H9 (cell line): Measurements from ENCODE around the gene TAF11L13. TPM values are rescaled to one million over a fixed set of nuclear protein-coding genes. Genes with fewer than 3 reads are reported as not detected.
"Not testable (repeated sequence)": the region's sequence is repeated elsewhere in the genome, so short reads cannot be mapped to it uniquely, and the experiment has no call there.

Experiments used
- DNase-seq: peaks from one replicate; pipeline ENCODE4 v3.0.0-alpha.2; 2017
- H2AFZ ChIP-seq: one replicate; pipeline ENCODE4 v1.6.1; 2013; ENCODE audit warnings: mild to moderate bottlenecking, low read length, control low read depth, moderate library complexity
- H2AK5ac ChIP-seq: 2 replicates; pipeline ENCODE4 v1.6.1; 2013; ENCODE audit warnings: low read length, control low read depth, mixed read lengths; ENCODE audit not compliant: insufficient read length
- H2BK120ac ChIP-seq: one replicate; pipeline ENCODE4 v1.6.1; 2013; ENCODE audit warnings: low read depth, mild to moderate bottlenecking, low read length, control low read depth, inconsistent platforms; ENCODE audit not compliant: poor library complexity, severe bottlenecking
- H2BK12ac ChIP-seq: 2 replicates; pipeline ENCODE4 v1.6.1; 2013; ENCODE audit warnings: low read length, control low read depth, mixed read lengths, low read depth; ENCODE audit not compliant: insufficient read length
- H2BK15ac ChIP-seq: 2 replicates; pipeline ENCODE4 v1.6.1; 2013; ENCODE audit warnings: low read depth, low read length, control low read depth
- H2BK20ac ChIP-seq: one replicate; pipeline ENCODE4 v1.6.1; 2013; ENCODE audit warnings: low read depth, mild to moderate bottlenecking, low read length, control low read depth, inconsistent platforms; ENCODE audit not compliant: poor library complexity, severe bottlenecking
- H2BK5ac ChIP-seq: 2 replicates; pipeline ENCODE4 v1.6.1; 2013; ENCODE audit warnings: low read length, control low read depth, mixed read lengths; ENCODE audit not compliant: insufficient read length
- H3K14ac ChIP-seq: 2 replicates; pipeline ENCODE4 v1.6.1; 2013; ENCODE audit warnings: low read length, control low read depth; ENCODE audit not compliant: insufficient read depth
- H3K18ac ChIP-seq: 2 replicates; pipeline ENCODE4 v1.6.1; 2013; ENCODE audit warnings: low read depth, mild to moderate bottlenecking, mixed read lengths, low read length, control low read depth; ENCODE audit not compliant: insufficient read length
- H3K23ac ChIP-seq: 2 replicates; pipeline ENCODE4 v1.6.1; 2013; ENCODE audit warnings: low read length, control low read depth, mixed read lengths, low read depth; ENCODE audit not compliant: insufficient read length
- H3K23me2 ChIP-seq: 2 replicates; pipeline ENCODE4 v1.6.1; 2013; ENCODE audit warnings: low read depth, mild to moderate bottlenecking, mixed read lengths, low read length, control low read depth; ENCODE audit not compliant: insufficient read length, poor library complexity, severe bottlenecking
- H3K27ac ChIP-seq: 2 replicates; pipeline ENCODE4 v1.5.1; 2013; ENCODE audit warnings: low read length, control low read depth, mixed read lengths, low read depth; ENCODE audit not compliant: insufficient read length
- H3K27me3 ChIP-seq: 2 replicates; pipeline ENCODE4 v1.6.1; 2013; ENCODE audit warnings: low read length, control low read depth, inconsistent platforms; ENCODE audit not compliant: insufficient read depth
- H3K4ac ChIP-seq: 2 replicates; pipeline ENCODE4 v1.6.1; 2013; ENCODE audit warnings: low read depth, mild to moderate bottlenecking, control low read depth, inconsistent platforms, low read length, moderate library complexity
- H3K4me1 ChIP-seq: 2 replicates; pipeline ENCODE4 v1.6.1; 2013; ENCODE audit warnings: low read length, control low read depth, inconsistent platforms; ENCODE audit not compliant: insufficient read depth
- H3K4me2 ChIP-seq: 2 replicates; pipeline ENCODE4 v1.6.1; 2013; ENCODE audit warnings: low read length, control low read depth, mixed read lengths; ENCODE audit not compliant: insufficient read length, insufficient read depth
- H3K56ac ChIP-seq: 2 replicates; pipeline ENCODE4 v1.6.1; 2013; ENCODE audit warnings: low read depth, mild to moderate bottlenecking, mixed read lengths, low read length, control low read depth; ENCODE audit not compliant: insufficient read length
- H3K79me1 ChIP-seq: 2 replicates; pipeline ENCODE4 v1.6.1; 2013; ENCODE audit warnings: low read depth, mild to moderate bottlenecking, moderate library complexity, low read length, control low read depth, inconsistent platforms; ENCODE audit not compliant: insufficient read depth, poor library complexity, severe bottlenecking
- H3K79me2 ChIP-seq: 2 replicates; pipeline ENCODE4 v1.6.1; 2013; ENCODE audit warnings: low read length, control low read depth, inconsistent platforms; ENCODE audit not compliant: insufficient read depth
- H3K9ac ChIP-seq: 2 replicates; pipeline ENCODE4 v1.6.1; 2013; ENCODE audit warnings: low read length, control low read depth, mixed read lengths; ENCODE audit not compliant: insufficient read length; ENCODE audit errors: extremely low read depth
- H3K9me3 ChIP-seq: one replicate; pipeline ENCODE4 v1.6.1; 2013; ENCODE audit warnings: low read depth, low read length, inconsistent platforms; ENCODE audit not compliant: control insufficient read depth
- H3T11ph ChIP-seq: one replicate; pipeline ENCODE4 v1.6.1; 2013; ENCODE audit warnings: mild to moderate bottlenecking, low read length, control low read depth, inconsistent platforms
- H4K20me1 ChIP-seq: one replicate; pipeline ENCODE4 v1.6.1; 2013; ENCODE audit not compliant: control insufficient read depth, insufficient read length, insufficient read depth
- H4K5ac ChIP-seq: 2 replicates; pipeline ENCODE4 v1.6.1; 2013; ENCODE audit warnings: low read depth, mild to moderate bottlenecking, mixed read lengths, low read length, control low read depth; ENCODE audit not compliant: insufficient read length
- H4K8ac ChIP-seq: replicated peaks from 2 replicates; pipeline ENCODE4 v1.6.1; 2013; ENCODE audit warnings: low read length, control low read depth, mixed read lengths, low read depth; ENCODE audit not compliant: insufficient read length
- H4K91ac ChIP-seq: 2 replicates; pipeline ENCODE4 v1.6.1; 2013; ENCODE audit warnings: low read depth, mild to moderate bottlenecking, moderate library complexity, mixed read lengths, low read length, control low read depth; ENCODE audit not compliant: insufficient read length
- H3K27ac Mint-ChIP-seq, 3 experiments: 2 replicates in 2 of 3; 3 replicates in 1 of 3; pipeline ENCODE4 v1.8.0; 2020 to 2021; ENCODE audit warnings: mixed read lengths in 3 of 3, mild to moderate bottlenecking in 1 of 3, moderate library complexity in 1 of 3
- H3K27me3 Mint-ChIP-seq: 2 replicates; pipeline ENCODE4 v1.8.0; 2021; ENCODE audit warnings: low read depth, mild to moderate bottlenecking, moderate library complexity, mixed read lengths
- H3K36me3 Mint-ChIP-seq, 3 experiments: 2 replicates in 2 of 3; 3 replicates in 1 of 3; pipeline ENCODE4 v1.8.0; 2020 to 2021; ENCODE audit warnings: low read depth in 3 of 3, mixed read lengths in 3 of 3; ENCODE audit not compliant: insufficient read depth in 1 of 3
- H3K4me1 Mint-ChIP-seq, 2 experiments: 2 replicates each; pipeline ENCODE4 v1.8.0; 2020; ENCODE audit warnings: mixed read lengths in 2 of 2
- H3K4me3 Mint-ChIP-seq, 2 experiments: 2 replicates in 1 of 2; 3 replicates in 1 of 2; pipeline ENCODE4 v1.8.0; 2020 to 2021; ENCODE audit warnings: mild to moderate bottlenecking in 2 of 2, mixed read lengths in 2 of 2, moderate library complexity in 1 of 2
- H3K9me3 Mint-ChIP-seq, 2 experiments: 2 replicates in 1 of 2; 3 replicates in 1 of 2; pipeline ENCODE4 v1.8.0; 2020; ENCODE audit warnings: mild to moderate bottlenecking in 2 of 2, mixed read lengths in 2 of 2, moderate library complexity in 1 of 2
- WGBS: extraction: QIAGEN DNeasy Blood & Tissue Kit; methylation state at CpG from one replicate; pipeline ENCODE4 v1.1.7; 2013; ENCODE audit warnings: missing lambda C conversion rate, low lambda C conversion rate, mixed read lengths; ENCODE audit not compliant: insufficient read length; ENCODE audit errors: extremely low coverage; 5-methylcytosine and 5-hydroxymethylcytosine counted together
- total RNA-seq: library from RNA; stranded (reverse); gene quantifications from 2 replicates; pipeline ENCODE4 v1.2.1, GENCODE V29; 2021

TAF11L13 gene
- total RNA-seq, 1 experiment from 2014 or later, result not detected

DNA sequence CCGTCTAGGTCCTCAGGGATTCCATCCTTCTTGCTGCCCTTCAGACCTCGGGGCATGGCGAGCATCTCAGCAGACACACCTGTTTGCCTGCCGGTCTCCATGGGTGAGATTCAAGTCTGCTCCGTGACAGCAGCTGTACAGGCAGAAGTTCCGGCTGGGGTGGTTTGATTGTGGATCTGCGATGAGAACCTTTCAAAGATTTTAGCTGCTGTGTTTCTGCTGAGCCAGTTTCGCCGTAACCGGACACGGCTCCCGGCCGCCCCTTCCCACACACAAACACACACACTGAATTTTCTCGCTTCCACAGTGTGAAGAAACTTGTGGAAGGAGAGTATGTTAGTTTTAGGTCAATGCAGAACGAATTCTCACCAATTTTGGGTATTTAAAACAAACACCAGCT lies 34.2 kb upstream of the TAF11L13 start, which contains the start of gene TAF11L10:
Gene TAF11L10, minus strand, starts transcription at position 101 of the 400 bp plus-strand sequence.
- H2BK15ac ChIP-seq, H3K79me2 ChIP-seq, H3K56ac ChIP-seq, H3K4me2 ChIP-seq, H3K18ac ChIP-seq, H3K27ac Mint-ChIP-seq, H2BK120ac ChIP-seq, H3K79me1 ChIP-seq, H2AFZ ChIP-seq, H3K4me1 ChIP-seq, H2BK12ac ChIP-seq, H3K14ac ChIP-seq, H3K23me2 ChIP-seq, H2BK20ac ChIP-seq, H4K20me1 ChIP-seq, H2BK5ac ChIP-seq, H4K8ac ChIP-seq, H2AK5ac ChIP-seq, H3K4ac ChIP-seq, H4K91ac ChIP-seq, H3K9me3 Mint-ChIP-seq, H3K4me3 Mint-ChIP-seq, H3K23ac ChIP-seq, H3K27ac ChIP-seq, H3K4me1 Mint-ChIP-seq, H3K27me3 Mint-ChIP-seq, H4K5ac ChIP-seq, H3K36me3 Mint-ChIP-seq, H3K9me3 ChIP-seq, H3T11ph ChIP-seq, H3K9ac ChIP-seq, DNase-seq, H3K27me3 ChIP-seq: not testable (repeated sequence)
- WGBS, result no CpG with 5 or more reads among the region's 15 CpGs

DNA sequence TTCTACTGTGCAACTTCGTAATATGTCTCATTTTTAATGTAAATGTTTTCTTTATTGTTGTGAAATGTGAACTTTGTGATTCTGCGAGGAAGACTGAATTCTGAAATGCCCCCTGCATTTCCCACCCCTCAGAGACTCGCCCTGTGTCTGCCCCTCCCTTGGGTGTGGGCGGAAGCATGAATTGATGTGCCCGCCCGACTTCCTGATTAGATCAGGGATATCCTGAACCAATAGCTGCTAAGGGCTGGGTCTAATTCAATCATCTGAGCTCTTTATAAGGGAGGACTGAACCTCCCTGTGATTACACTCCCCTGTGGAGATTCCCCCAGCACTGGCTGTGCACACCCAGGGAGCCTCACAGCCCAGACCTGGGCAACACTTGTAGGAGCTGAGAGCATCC lies 28.0 kb upstream of the TAF11L13 start, which contains the start of gene TAF11L11:
Gene TAF11L11, plus strand, starts transcription at position 304 of the 400 bp plus-strand sequence.
- not testable (repeated sequence) for H2BK5ac ChIP-seq, H4K5ac ChIP-seq, H3K79me1 ChIP-seq, H3K27ac Mint-ChIP-seq, H3K14ac ChIP-seq, H3K79me2 ChIP-seq, H2AFZ ChIP-seq, H3K4me3 Mint-ChIP-seq, H3K56ac ChIP-seq, H2AK5ac ChIP-seq, H3K9me3 ChIP-seq, H3K9me3 Mint-ChIP-seq, H3K4ac ChIP-seq, H3K23ac ChIP-seq, H3K4me2 ChIP-seq, H3T11ph ChIP-seq, H3K27me3 ChIP-seq, H3K4me1 Mint-ChIP-seq, H2BK120ac ChIP-seq, H3K27ac ChIP-seq, H3K18ac ChIP-seq, H2BK20ac ChIP-seq, H4K91ac ChIP-seq, DNase-seq, H3K27me3 Mint-ChIP-seq, H2BK12ac ChIP-seq, H4K8ac ChIP-seq, H4K20me1 ChIP-seq, H2BK15ac ChIP-seq, H3K4me1 ChIP-seq, H3K36me3 Mint-ChIP-seq, H3K9ac ChIP-seq, H3K23me2 ChIP-seq
- no CpG with 5 or more reads among the region's 6 CpGs for WGBS
